ENCODE data around the gene TEDC2.

Gene TEDC2

DNA sequence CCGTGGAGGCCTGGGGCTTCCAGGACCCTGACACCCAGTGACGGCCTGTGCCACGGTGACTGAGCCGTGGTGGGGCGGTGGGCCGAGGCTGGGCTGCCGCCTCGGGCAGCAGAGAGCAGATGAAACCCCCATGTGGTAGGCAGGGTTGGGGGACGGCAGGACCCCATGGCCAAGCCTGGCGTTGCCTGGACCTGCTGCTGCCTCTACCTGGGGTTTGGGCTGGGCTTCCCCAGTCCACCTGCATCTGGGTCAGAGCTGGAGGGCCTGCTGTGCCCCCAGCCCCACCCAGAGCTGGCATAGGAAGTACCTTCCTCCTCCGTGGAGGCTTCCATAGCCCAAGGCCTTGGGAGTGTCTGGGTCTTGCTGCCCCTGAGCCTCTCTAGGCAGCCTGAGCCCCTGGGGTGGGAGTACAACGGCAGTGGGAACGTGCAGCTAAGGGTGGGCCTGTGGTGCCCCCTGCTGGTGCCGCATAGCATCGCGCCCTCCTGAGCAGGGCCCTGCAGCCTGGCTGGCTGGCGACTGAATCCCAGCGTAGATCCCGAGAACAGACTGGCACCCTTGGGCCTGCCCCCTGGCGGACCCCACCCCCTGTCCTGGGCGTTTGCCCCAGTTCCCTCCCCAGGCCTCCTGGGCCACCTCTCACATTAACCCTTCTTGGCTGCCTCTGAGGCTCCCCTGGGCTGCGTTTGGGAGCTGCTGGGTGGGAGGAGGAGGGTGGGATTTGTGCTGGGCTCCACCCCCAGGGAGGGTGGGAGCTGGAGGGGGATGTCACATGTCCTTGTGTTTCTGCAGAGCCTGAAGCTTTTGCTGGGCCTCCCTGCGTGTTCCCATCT lies 41.2 kb downstream of the TEDC2 start:
- DNase-seq: peak; percentile 94
- Mint-ChIP-seq H3K4me1 (peaks cover 37% of the 10 kb centered on the region), H3K27ac (no peak overlapping the region), H3K36me3 (ENCODE audit: low read depth) (peaks cover 6% of the 10 kb centered on the region), H3K27me3 (ENCODE audit: low read depth, poor library complexity) (peaks cover 3% of the 10 kb centered on the region), H3K4me3 (peak overlapping the region; percentile 36), H3K9me3 (no peaks in the 10 kb centered on the region)
- TF ChIP-seq, protein P1, sequence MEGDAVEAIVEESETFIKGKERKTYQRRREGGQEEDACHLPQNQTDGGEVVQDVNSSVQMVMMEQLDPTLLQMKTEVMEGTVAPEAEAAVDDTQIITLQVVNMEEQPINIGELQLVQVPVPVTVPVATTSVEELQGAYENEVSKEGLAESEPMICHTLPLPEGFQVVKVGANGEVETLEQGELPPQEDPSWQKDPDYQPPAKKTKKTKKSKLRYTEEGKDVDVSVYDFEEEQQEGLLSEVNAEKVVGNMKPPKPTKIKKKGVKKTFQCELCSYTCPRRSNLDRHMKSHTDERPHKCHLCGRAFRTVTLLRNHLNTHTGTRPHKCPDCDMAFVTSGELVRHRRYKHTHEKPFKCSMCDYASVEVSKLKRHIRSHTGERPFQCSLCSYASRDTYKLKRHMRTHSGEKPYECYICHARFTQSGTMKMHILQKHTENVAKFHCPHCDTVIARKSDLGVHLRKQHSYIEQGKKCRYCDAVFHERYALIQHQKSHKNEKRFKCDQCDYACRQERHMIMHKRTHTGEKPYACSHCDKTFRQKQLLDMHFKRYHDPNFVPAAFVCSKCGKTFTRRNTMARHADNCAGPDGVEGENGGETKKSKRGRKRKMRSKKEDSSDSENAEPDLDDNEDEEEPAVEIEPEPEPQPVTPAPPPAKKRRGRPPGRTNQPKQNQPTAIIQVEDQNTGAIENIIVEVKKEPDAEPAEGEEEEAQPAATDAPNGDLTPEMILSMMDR (IDR thresholded peaks at IDR 0.05): peak; percentile 99

DNA sequence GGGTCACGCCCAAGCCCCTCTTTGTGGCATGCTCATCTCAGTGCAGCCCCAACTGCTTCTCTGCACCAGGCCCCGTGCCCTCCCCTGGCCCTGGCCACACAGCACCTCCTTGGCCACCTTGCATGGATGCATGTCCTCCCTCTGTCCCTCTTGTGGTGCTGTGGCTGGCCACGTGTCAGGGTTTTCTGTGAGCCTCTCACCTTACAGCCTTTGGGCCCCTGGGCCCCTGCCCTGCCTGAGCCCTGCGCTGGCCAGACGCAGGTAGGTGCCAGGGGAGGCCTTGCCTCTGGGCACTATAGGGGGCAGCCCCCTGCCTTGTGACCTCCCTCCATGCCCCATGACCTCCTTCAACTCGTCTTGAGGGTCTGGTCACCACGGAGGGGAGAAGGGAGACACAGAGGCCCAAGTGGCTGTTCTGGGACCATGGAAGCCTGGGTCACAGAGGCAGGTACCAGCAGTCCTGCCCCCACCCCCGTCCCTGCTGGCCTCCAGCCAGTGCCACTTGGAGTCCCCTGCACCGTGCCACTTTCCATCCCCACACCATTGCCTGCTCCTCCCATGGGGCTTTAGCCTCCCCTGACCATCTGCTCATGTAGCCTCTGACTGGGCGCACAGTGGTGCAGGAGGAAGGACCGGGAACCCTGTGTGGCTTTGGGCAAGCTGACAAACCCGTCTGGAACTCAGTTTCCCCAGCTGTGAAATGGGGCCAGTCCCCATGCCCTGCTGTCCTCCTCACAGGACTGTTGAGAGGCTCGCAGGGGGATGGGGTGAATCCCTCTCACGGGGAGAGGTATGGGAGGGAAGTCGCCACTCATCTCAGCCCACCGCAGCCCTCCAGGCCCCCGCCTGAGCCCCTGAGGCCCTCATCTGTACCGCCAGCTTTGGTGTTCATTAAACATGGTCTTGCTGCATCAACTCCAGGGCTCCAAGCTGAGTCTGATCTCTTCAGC lies 42.3 kb downstream of the TEDC2 start:
- DNase-seq: no peak
- Mint-ChIP-seq H3K27ac (no peak overlapping the region), H3K27me3 (ENCODE audit: low read depth, poor library complexity) (peaks cover 3% of the 10 kb centered on the region), H3K9me3 (no peaks in the 10 kb centered on the region), H3K36me3 (ENCODE audit: low read depth) (peaks cover 6% of the 10 kb centered on the region), H3K4me1 (peaks cover 31% of the 10 kb centered on the region), H3K4me3 (peak overlapping the region; percentile 44)
- TF ChIP-seq, protein P1 (IDR thresholded peaks at IDR 0.05): no peak

DNA sequence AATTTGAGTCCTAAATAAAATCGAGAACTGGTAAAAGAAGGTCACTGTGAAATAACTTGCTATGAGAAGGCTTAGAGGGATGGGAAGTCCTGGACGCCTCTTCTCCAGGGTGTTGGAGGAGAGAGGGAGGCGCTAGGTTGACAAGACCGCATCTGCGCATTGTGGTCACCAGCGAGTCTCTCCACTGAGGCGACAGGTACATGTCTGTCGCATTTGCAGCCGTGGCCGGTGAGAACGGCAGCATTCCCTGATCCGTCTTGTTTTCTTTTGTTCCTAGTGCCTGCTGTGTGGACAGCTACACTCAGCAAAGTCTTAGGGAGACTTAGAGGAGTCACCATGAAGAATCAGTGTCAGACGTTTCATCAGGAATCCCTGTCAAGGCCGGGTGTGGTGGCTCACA lies 45.8 kb downstream of the TEDC2 start:
- Mint-ChIP-seq H3K36me3 (ENCODE audit: low read depth) (no peaks in the 10 kb centered on the region), H3K4me1 (peaks cover 32% of the 10 kb centered on the region), H3K27me3 (ENCODE audit: low read depth, poor library complexity) (peaks cover 11% of the 10 kb centered on the region), H3K9me3 (no peaks in the 10 kb centered on the region), H3K4me3 (no peak overlapping the region), H3K27ac (peak overlapping the region; percentile 84)
- no peak for DNase-seq
- TF ChIP-seq, protein P1 (IDR thresholded peaks at IDR 0.05): no peak

DNA sequence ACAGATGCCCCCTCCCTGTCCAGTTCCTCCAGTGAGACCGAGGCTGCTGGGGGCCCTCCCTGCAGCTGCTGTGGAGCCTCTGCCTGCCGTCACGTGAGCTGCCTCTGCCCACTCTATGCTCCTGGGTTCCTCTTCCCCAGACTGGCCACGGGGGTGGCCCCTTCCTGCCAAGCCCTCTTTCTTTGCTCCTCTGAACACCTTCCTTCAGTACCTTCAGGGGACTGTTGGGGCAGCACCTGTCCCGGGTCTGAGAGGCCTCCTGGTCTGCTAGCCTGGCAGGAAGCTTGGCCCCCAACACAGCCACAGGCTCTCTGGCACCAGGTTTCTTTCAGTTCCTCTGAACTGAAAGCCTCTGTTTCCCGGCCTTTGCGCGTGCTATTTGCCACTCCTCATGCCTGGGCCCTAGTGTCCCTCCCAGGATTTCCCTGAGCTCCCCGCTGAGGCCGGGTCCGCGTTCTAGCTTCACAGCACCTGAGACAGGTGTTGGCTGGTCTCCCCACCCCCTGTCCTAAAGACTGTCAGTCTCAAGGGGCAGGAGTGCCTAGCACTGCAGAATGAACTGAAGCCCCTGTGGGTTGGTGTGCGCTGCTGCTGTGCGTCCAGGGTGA lies 47.2 kb downstream of the TEDC2 start:
- DNase-seq: no peak
- Mint-ChIP-seq H3K4me3 (no peak overlapping the region), H3K4me1 (peaks cover 41% of the 10 kb centered on the region), H3K36me3 (ENCODE audit: low read depth) (no peaks in the 10 kb centered on the region), H3K9me3 (no peaks in the 10 kb centered on the region), H3K27me3 (ENCODE audit: low read depth, poor library complexity) (peaks cover 14% of the 10 kb centered on the region), H3K27ac (peak overlapping the region; percentile 54)
- TF ChIP-seq, protein P1 (IDR thresholded peaks at IDR 0.05): no peak

DNA sequence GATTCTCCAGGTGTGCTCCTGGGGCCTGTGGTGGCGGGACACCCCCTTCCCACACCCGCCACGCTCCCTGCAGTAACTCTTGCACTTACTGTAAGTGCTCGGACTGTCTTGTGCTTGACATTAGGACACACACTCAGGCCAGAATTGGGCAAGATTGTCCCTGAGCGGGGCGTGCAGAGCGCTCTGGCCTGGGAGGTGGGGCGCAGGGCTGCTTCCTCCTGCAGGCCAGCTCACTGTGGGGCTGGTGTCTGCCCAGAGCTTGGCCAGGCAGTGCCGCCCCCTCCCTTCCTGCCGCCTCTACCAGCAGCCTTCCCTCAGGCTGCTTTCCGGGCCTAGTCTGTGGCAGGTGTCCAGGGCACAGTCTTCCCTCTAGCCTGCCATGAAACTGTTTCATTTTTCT lies 47.8 kb downstream of the TEDC2 start:
- no peak overlapping the region for H3K27ac Mint-ChIP-seq
- H3K36me3 Mint-ChIP-seq (ENCODE audit: low read depth): no peaks in the 10 kb centered on the region
- peaks cover 14% of the 10 kb centered on the region for H3K27me3 Mint-ChIP-seq (ENCODE audit: low read depth, poor library complexity)

More for the DNA sequence above, 47.8 kb downstream of the TEDC2 start:
- no peak for DNase-seq
- TF ChIP-seq, protein P1 (IDR thresholded peaks at IDR 0.05): no peak
- H3K4me3 Mint-ChIP-seq: no peak overlapping the region
- H3K9me3 Mint-ChIP-seq: no peaks in the 10 kb centered on the region
- peaks cover 42% of the 10 kb centered on the region for H3K4me1 Mint-ChIP-seq

Measured in nephron progenitor cell (in vitro differentiated cells).